ENCODE results near the gene TMEM240.
"Not testable (repeated sequence)": the region's sequence is repeated elsewhere in the genome, so short reads cannot be mapped to it uniquely, and the experiment has no call there.

The TMEM240 gene

GRCh38 chr1:1522536-1522935 lies 17.9 kb downstream of the TMEM240 start:
- not testable (repeated sequence) for DNase-seq

GRCh38 chr1:1521331-1521730 lies 19.1 kb downstream of the TMEM240 start:
- no peak for DNase-seq

DNA sequence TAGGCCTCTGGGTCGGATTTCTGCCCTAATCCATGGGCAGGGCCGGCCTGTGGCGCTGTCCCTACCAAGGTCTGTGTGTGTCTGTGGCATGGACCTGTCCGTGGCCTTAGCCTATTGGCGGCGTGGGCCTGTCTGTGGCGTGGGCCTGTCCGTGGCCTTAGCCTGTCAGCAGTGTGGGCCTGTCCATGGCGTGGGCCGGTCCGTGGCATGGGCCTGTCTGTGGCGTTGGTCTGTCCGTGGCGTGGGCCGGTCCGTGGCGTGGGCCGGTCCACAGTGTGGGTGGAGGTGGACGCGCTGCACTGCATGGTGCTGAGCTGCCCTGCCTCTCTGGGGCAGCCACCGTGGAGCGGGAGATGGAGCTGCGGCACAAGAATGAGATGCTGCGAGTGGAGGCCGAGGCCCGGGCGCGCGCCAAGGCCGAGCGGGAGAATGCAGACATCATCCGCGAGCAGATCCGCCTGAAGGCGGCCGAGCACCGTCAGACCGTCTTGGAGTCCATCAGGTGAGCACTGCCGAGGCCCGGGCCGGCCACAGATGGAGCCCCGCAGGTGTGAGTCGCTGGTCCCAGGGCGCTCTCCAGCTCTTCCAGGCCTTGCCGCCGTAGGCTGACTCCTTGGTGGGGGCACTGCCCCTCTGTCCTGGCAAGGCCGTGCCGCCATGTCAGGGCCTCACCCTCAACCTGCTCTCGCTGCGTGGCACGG lies 20.5 kb downstream of the TMEM240 start:
- not testable (repeated sequence) for DNase-seq

GRCh38 chr1:1518621-1519007 lies 21.8 kb downstream of the TMEM240 start:
- not testable (repeated sequence) for DNase-seq

DNA sequence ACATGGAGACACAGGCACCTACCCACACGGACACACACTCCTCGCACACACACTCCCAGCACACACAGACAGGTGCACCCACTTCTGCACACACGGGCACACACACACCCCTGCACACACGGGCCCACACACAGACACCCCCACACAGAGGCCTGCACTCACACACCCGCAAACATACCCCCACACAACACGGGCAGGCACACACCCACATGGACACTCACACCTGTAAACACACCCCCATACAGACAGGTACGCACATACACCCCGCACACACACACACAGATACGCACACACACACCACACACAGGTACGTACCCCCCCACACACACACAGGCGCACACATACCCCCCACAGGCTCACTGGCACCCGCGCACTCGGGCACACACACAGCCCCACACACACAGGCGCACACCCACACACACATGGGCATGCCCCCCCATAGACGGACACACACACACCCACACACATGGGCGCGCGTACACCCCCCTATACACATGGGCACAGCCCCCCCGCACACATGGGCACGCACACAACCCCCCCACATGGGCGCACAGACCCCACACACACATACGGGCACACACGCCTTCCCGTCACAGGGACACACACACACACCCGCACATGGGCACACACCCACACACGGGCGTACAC lies 22.3 kb downstream of the TMEM240 start:
- DNase-seq: no peak

- not testable (repeated sequence) for DNase-seq
Measured at GRCh38 chr1:1516923-1517322, 23.5 kb downstream of the TMEM240 start.

DNA sequence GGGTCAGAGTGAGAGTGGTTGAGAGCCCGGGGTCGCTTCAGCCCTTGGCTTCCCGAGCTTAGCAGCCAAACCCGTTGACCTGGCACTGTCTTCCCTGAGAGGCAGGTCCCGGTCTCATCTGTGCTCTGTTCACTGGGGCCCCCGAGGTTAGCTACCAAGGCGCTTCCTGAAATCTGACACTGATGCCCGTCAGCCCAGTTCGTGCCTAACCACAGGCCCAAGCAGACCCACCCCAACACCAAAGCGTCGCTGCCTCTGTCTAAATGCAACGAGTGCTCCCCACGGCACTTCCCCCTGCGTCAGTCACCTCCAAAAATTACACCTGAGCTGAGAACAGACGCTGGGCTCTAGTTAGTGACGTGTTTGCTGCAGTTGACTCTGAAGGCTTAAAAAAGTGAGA lies 26.0 kb downstream of the TMEM240 start:
- DNase-seq: not testable (repeated sequence)

- not testable (repeated sequence) for DNase-seq
Measured at GRCh38 chr1:1513675-1514074, 26.7 kb downstream of the TMEM240 start.

- not testable (repeated sequence) for DNase-seq
Measured at GRCh38 chr1:1512425-1512824, 28.0 kb downstream of the TMEM240 start.

GRCh38 chr1:1511533-1512285 lies 28.7 kb downstream of the TMEM240 start, which contains the start of gene ATAD3A:
Gene ATAD3A, plus strand, starts transcription at chr1:1512162. Its CDS starts 107 bp downstream, at chr1:1512269.
- DNase-seq: peak; percentile 90 to 92

DNA sequence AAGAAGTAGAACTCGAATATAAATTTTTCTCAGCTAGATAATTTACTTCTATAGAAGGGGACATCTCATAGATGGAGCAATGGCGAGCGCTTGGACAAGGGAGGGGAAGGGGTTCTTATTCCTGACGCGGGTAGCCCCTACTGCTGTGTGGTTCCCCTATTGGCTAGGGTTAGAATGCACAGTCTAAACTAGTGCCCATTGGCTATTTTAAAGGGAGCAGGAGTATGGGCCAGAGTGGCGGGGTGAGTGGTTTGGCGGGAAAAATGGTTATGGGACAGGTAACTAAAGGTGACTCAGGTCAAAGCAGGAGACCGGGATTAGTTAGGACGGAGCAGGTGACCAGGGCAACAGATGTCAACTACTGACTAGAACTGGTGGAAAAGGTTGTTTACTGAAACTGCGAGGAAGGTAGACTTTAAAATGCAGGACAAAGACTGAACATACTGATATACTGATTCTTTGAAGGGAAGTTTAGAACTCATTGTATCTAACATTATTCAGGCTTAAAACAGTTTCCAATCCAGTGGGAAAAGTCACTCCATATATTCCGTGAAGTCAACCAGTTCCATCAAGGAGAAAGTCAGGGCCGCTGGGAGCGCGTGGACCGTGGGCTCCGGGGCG lies 29.4 kb downstream of the TMEM240 start:
- no peak for DNase-seq

- DNase-seq: not testable (repeated sequence)
Measured at GRCh38 chr1:1509465-1509850, 31.0 kb downstream of the TMEM240 start.

GRCh38 chr1:1508775-1509464 lies 31.5 kb downstream of the TMEM240 start:
- not testable (repeated sequence) for DNase-seq

DNA sequence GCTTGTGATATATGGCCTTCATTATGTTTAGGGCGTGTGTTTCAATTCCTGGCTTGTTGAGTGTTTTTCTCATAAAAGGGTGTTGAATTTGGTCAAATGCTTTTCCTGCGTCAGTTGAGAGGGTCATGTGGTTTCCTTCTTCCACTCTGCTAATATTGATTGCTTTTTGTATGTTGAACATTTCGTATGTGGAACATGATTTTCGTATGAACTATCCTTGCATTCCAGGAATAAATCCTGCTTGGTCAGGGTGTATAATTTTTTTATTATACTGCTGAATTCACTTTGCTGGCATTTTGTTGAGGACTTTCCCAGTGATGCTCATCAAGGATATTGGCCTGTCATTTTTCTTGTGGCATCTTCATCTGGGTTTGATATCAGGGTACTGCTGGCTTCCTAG lies 33.1 kb downstream of the TMEM240 start:
- no peak for DNase-seq

GRCh38 chr1:1505801-1506200 lies 34.6 kb downstream of the TMEM240 start:
- not testable (repeated sequence) for DNase-seq

DNA sequence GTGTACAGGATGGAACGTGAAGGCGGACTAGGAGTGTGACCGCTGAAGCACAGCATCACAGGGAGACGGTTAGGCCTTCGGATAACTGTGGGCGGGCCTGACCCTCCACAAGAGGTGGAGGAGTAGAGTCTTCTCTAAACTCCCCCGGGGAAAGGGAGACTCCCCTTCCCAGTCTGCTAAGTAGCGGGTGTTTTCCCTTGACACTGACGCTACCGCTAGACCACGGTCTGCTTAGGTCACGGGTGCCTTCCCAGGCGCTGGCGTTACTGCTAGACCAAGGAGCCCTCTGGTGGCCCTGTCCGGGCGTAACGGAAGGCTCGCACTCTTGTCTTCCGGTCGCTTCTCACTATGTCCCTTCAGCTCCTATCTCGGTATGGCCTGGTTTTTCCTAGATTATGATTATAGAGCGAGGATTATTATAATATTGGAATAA lies 35.0 kb downstream of the TMEM240 start:
- peak in 1 of 2 donors; percentile 31 for DNase-seq

GRCh38 chr1:1504777-1505365 lies 35.6 kb downstream of the TMEM240 start:
- DNase-seq: peak; percentile 32 to 49

- not testable (repeated sequence) for DNase-seq
Measured at GRCh38 chr1:1495461-1495975, 44.9 kb downstream of the TMEM240 start.

GRCh38 chr1:1494311-1494710 lies 46.1 kb downstream of the TMEM240 start:
- not testable (repeated sequence) for DNase-seq

GRCh38 chr1:1491601-1492000 lies 48.8 kb downstream of the TMEM240 start:
- DNase-seq: no peak

DNA sequence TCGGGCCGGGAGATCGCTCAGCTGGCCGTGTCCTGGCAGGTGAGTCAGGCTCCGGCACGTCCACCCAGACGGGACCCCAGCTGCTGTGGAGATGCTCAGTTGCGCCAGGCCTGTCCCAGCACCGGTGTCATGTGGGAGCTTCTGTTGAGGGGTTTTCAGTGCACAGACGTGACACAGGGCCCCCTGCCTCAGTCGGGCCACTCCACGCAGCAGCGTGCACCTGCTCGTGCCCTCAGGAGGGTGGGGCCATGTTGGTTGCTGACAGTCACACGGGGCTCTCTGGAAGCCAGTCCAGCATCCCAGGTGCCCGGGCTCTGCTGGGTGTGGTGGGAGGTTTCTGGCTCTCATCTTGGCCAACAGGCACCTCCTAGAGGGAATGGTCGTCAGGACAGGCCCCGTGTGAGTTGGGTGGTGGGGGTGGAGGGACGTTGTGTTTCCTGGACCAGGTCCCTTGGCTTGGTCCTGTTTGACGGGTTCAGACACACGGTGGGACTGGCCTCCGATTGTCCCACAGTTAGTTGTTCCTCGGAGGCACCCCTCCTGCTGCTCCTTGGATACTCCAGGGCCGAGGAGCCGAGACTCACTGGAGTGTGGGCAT lies 49.7 kb downstream of the TMEM240 start:
- no peak for DNase-seq

Data from bone marrow (tissue), 2 donors.